NB4 (cell line): ENCODE results near the gene SREK1IP1.

Experiments used
- POLR2A ChIP-seq: IDR thresholded peaks from 2 replicates; pipeline ENCODE4 v1.6.1; 2011; ENCODE audit warnings: mild to moderate bottlenecking; ENCODE audit not compliant: insufficient read length; ENCODE audit errors: extremely low read depth
- TF ChIP-seq, protein P1 (sequence below): IDR thresholded peaks from one replicate; pipeline ENCODE4 v1.5.1; 2012; ENCODE audit warnings: low read depth, low read length
- TF ChIP-seq, protein P2 (sequence below): IDR thresholded peaks from 2 replicates; pipeline ENCODE4 v1.6.1; 2011; ENCODE audit warnings: low read depth, low read length

- TF ChIP-seq, protein P1, sequence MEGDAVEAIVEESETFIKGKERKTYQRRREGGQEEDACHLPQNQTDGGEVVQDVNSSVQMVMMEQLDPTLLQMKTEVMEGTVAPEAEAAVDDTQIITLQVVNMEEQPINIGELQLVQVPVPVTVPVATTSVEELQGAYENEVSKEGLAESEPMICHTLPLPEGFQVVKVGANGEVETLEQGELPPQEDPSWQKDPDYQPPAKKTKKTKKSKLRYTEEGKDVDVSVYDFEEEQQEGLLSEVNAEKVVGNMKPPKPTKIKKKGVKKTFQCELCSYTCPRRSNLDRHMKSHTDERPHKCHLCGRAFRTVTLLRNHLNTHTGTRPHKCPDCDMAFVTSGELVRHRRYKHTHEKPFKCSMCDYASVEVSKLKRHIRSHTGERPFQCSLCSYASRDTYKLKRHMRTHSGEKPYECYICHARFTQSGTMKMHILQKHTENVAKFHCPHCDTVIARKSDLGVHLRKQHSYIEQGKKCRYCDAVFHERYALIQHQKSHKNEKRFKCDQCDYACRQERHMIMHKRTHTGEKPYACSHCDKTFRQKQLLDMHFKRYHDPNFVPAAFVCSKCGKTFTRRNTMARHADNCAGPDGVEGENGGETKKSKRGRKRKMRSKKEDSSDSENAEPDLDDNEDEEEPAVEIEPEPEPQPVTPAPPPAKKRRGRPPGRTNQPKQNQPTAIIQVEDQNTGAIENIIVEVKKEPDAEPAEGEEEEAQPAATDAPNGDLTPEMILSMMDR: no peak
- TF ChIP-seq, protein P2, sequence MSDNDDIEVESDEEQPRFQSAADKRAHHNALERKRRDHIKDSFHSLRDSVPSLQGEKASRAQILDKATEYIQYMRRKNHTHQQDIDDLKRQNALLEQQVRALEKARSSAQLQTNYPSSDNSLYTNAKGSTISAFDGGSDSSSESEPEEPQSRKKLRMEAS: no peak
- TF ChIP-seq POLR2A: no peak
These were observed 1.6 kb downstream of the SREK1IP1 start for GRCh38 chr5:64766941-64767340.
